Endothelial cell (in vitro differentiated cells): Measurements from ENCODE around the gene SLC16A3. TPM values are rescaled to one million over a fixed set of nuclear protein-coding genes. Genes with fewer than 3 reads are reported as not detected.

Source experiments
- DNase-seq: peaks from one replicate; pipeline ENCODE4 v3.0.0; 2021; ENCODE audit warnings: low spot score
- H3K27ac Mint-ChIP-seq: one replicate; pipeline ENCODE4 v1.8.0; 2021; ENCODE audit warnings: mixed read lengths, inconsistent platforms; ENCODE audit not compliant: unreplicated experiment
- H3K27me3 Mint-ChIP-seq: one replicate; pipeline ENCODE4 v1.8.0; 2021; ENCODE audit warnings: mild to moderate bottlenecking, moderate library complexity, mixed read lengths, inconsistent platforms; ENCODE audit not compliant: unreplicated experiment
- H3K36me3 Mint-ChIP-seq: one replicate; pipeline ENCODE4 v1.8.0; 2021; ENCODE audit warnings: mild to moderate bottlenecking, low read depth, mixed read lengths, inconsistent platforms; ENCODE audit not compliant: unreplicated experiment
- H3K4me1 Mint-ChIP-seq: one replicate; pipeline ENCODE4 v1.8.0; 2021; ENCODE audit warnings: mild to moderate bottlenecking, mixed read lengths, inconsistent platforms; ENCODE audit not compliant: unreplicated experiment
- H3K4me3 Mint-ChIP-seq: one replicate; pipeline ENCODE4 v1.8.0; 2021; ENCODE audit warnings: mild to moderate bottlenecking, mixed read lengths, inconsistent platforms; ENCODE audit not compliant: unreplicated experiment
- H3K9me3 Mint-ChIP-seq: one replicate; pipeline ENCODE4 v1.8.0; 2021; ENCODE audit warnings: mixed read lengths, inconsistent platforms; ENCODE audit not compliant: unreplicated experiment
- total RNA-seq: library from RNA; stranded (reverse); fragmentation: NEBNext Ultra II Directional; extraction: Animal tissue kit (Norgen Biotek cat#: 25700); gene quantifications from one replicate; pipeline ENCODE4 v1.2.1, GENCODE V29; 2021; ENCODE audit not compliant: unreplicated experiment
- TF ChIP-seq, protein P1 (sequence below): fragments of 200-600 bp; sonication (generic); IDR thresholded peaks from one replicate; pipeline ENCODE4 v1.5.0; 2021; ENCODE audit warnings: antibody characterized with exemption; ENCODE audit not compliant: unreplicated experiment

The SLC16A3 gene
- total RNA-seq, 1 donor from 2014 or later, result 76.2 TPM

DNA sequence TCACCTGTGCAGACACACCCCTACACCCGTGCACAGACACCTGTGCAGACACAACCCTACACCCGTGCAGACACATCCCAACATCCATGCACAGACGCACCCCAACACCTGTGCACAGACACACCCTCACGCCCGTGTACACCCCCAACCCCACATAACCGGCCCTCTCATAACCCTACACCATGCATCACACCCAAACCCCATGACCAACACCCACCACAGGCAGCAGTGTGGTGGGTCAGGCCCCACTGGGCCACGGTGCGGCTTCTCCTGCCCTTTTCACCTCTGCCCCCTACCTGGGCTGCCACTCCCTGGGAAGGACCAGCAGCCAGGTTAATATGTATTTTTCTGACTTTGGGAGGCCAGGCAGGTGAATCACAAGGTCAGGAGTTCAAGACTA lies 4.2 kb upstream of the SLC16A3 start:
- TF ChIP-seq, protein P1, sequence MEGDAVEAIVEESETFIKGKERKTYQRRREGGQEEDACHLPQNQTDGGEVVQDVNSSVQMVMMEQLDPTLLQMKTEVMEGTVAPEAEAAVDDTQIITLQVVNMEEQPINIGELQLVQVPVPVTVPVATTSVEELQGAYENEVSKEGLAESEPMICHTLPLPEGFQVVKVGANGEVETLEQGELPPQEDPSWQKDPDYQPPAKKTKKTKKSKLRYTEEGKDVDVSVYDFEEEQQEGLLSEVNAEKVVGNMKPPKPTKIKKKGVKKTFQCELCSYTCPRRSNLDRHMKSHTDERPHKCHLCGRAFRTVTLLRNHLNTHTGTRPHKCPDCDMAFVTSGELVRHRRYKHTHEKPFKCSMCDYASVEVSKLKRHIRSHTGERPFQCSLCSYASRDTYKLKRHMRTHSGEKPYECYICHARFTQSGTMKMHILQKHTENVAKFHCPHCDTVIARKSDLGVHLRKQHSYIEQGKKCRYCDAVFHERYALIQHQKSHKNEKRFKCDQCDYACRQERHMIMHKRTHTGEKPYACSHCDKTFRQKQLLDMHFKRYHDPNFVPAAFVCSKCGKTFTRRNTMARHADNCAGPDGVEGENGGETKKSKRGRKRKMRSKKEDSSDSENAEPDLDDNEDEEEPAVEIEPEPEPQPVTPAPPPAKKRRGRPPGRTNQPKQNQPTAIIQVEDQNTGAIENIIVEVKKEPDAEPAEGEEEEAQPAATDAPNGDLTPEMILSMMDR, result no peak
- Mint-ChIP-seq H3K36me3 (peaks cover 4% of the 10 kb centered on the region), H3K9me3 (no peaks in the 10 kb centered on the region), H3K4me3 (no peak overlapping the region), H3K27me3 (peaks cover 6% of the 10 kb centered on the region), H3K4me1 (no peaks in the 10 kb centered on the region), H3K27ac (no peak overlapping the region)
- no peak for DNase-seq

DNA sequence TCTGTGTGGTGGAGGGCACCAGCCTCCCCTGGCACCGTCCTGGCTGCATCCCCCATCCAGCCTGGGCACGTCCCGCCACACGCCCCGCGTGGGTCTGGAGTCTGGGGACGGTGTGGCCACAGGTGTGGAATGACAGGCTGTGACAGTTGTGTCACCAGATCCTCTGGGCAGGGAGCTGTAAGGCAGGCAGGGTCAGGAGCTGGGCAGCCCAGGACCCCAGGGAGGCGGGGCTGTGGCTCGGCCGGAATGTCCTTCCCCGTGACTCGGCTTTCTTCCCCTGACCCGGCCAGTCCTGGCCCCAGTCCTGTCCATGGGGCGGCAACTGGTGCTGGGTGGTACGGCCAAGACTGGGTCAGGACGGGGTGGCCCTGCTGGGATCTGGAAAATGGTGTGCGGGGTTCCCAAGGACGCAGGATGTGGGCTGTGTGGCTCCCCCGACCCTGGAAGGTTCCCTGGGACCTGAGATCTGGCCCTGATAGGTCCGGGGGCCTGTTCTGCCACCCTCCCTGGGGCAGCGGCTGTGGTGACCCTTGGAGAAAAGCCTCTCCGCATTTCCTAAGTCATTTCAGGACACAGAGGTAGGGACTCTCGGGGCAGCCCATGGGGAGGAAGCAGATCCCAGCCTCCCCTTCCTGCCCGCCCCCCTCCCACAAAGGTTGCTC lies 3.3 kb upstream of the SLC16A3 start:
- Mint-ChIP-seq H3K4me3 (no peak overlapping the region), H3K9me3 (no peaks in the 10 kb centered on the region), H3K4me1 (peaks cover 2% of the 10 kb centered on the region), H3K27ac (no peak overlapping the region), H3K36me3 (peaks cover 2% of the 10 kb centered on the region), H3K27me3 (peaks cover 6% of the 10 kb centered on the region)
- DNase-seq, result no peak
- TF ChIP-seq, protein P1, result no peak

DNA sequence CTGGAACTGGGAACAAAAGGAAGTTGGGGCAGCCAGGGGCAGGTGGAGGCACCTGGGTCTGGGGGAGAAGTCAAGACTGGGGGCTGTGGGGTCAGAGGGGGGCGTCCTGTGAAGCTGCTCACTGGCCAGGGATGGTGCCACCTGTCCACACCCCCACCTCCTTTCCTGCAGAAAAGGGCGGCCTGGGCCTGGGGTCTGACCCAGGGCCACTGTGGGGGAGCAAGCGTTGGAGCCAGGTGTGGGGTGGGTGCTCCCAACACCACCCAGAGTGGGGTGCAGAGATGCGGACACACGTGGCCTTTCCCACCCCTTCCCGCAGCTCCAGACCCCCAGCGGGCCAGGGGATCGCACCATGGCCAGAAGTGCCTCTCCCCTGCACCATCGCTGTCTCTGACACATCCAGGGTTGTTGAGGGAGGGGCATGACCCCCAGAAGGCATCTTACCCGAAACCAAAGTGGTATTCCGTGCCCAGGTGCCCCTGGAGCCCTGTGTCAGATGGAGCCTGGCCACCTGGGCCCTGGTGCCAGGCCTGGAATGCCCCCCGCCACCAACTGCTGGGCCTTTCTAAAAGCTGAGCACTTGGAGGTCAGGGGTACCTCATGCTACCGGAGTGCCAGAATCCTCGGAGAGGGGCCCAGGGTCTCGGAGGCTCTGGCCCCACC lies 2.6 kb upstream of the SLC16A3 start:
- no peaks in the 10 kb centered on the region for H3K9me3 Mint-ChIP-seq
- no peak for DNase-seq

DNA sequence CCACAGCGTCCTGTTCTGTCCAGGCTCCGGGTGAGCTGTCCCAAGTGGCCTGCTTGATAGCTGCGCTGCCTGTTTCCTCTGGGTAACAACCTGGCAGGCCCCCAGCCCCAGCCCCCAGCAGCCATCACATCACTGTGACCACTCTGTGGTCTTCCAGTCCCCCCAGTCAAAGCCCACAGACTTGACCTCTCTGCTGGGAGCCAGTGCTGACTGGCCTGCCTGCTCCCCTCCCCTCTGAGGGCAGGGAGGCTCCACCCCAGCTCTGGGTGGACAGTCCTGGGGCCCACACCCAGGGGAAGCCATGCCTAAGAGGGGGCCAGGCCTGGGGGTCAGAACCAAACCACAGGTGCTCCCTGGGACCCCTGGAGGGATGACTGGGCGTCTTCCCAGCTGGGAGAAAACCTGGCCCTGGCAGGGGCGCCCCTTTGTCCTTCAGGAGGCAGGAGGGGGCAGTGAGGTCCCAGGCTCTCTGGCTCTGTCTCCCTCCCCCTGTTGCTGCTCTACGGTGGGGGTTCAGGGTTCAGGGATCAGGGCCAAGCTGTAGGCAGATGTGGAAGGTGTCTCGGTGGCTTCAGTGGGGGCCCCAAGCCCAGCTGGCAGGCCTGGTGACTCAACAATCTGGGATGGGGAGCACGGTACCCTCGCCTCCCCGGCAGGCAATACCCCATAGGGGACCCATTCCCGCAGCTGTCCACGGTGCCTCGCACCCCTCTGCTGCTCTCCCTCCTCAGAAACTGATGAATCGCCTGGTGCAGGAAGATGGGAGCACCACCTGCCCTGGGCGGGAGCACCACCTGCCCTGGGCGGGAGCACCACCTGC lies 1.8 kb upstream of the SLC16A3 start:
- H3K27me3 Mint-ChIP-seq, result peaks cover 6% of the 10 kb centered on the region
- H3K4me3 Mint-ChIP-seq, result no peak overlapping the region
- DNase-seq, result no peak
- no peaks in the 10 kb centered on the region for H3K36me3 Mint-ChIP-seq
- H3K4me1 Mint-ChIP-seq, result peaks cover 2% of the 10 kb centered on the region
- no peak overlapping the region for H3K27ac Mint-ChIP-seq
- H3K9me3 Mint-ChIP-seq, result no peaks in the 10 kb centered on the region
- TF ChIP-seq, protein P1, result no peak

More for the DNA sequence above, 2.6 kb upstream of the SLC16A3 start:
- H3K4me1 Mint-ChIP-seq, result peaks cover 2% of the 10 kb centered on the region
- H3K36me3 Mint-ChIP-seq, result no peaks in the 10 kb centered on the region
- H3K27me3 Mint-ChIP-seq, result peaks cover 6% of the 10 kb centered on the region
- no peak overlapping the region for H3K4me3 Mint-ChIP-seq
- TF ChIP-seq, protein P1, result no peak
- H3K27ac Mint-ChIP-seq, result no peak overlapping the region
